ENCODE measurements around the gene CCDC187.

CCDC187 gene

DNA sequence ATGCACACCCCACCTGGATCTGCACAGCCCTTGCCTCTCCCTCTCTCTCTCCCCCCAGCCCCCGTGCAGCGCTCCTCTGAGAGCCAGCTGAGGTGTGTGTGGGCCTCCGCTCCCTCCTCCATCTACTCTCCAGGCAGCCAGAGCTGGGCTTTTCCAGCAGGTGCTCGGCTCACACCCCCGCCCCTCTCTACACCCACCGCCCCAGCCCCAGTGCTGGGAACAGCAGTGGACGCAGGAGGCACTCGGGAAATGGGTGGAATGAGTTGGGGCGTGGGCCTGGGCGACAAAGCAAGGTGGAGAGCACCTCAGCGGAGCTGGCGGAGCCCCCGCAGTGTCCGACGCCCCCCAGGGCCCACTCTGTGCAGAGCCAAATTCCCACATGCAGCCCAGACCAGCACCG, 85.6 kb downstream of the CCDC187 start:
- in situ Hi-C loops (cut with MboI; ENCODE audit: low sequenced_read_pairs) = no loop called here

GRCh38 chr9:136216541-136217244, 87.2 kb downstream of the CCDC187 start:
- in situ Hi-C loops (cut with MboI; ENCODE audit: low sequenced_read_pairs) = no loop called here

DNA sequence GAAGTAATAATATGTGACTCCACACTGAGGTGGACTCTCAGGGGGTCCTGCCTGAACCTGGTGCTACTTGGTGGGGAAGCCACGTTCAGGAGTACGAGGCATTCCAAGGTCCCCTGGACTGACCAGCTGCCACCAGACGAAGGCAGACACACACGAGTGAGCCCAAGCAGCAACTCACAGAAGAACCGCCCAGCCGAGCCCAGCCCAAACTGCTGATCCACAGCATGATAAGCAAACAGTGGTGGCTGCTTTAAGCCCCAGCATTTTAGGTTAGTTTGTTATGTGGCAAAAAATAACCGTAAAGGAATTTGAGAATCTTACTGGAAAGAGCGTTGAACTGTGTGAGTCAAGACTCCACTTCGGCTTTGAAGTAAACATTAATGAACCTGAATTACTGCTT, 90.2 kb downstream of the CCDC187 start:
- in situ Hi-C loops (cut with MboI; ENCODE audit: low sequenced_read_pairs) = no loop called here

DNA sequence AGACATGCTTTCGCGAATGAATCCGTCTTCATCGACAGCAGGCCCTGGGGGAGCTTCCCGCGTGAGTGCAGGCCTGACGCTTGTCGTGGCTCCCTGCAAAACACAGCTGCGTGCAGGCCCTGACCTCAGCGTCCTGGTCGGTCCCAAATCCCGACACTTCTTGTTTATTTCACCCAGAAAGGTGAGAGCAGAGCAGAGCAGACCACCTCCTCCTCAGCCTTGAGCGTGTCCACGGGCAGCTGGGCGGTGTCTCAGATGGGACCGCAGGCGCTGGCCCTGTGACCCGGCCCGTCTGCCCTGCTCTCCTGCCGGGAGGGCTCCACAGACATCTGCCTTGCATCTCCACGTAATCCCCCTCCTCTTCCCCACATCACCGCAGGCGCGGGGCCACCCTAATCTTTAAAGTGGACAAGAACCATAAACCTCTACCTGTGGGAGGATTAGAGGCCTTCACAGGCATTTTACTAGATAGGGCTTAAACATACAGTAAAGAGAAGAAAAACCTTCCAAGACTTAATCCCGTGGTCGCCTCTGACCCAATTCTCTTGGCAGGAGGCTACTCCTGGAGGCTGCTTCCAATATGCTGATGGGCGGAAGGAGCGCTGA, 91.4 kb downstream of the CCDC187 start:
- in situ Hi-C loops (cut with MboI; ENCODE audit: low sequenced_read_pairs) = no loop called here

DNA sequence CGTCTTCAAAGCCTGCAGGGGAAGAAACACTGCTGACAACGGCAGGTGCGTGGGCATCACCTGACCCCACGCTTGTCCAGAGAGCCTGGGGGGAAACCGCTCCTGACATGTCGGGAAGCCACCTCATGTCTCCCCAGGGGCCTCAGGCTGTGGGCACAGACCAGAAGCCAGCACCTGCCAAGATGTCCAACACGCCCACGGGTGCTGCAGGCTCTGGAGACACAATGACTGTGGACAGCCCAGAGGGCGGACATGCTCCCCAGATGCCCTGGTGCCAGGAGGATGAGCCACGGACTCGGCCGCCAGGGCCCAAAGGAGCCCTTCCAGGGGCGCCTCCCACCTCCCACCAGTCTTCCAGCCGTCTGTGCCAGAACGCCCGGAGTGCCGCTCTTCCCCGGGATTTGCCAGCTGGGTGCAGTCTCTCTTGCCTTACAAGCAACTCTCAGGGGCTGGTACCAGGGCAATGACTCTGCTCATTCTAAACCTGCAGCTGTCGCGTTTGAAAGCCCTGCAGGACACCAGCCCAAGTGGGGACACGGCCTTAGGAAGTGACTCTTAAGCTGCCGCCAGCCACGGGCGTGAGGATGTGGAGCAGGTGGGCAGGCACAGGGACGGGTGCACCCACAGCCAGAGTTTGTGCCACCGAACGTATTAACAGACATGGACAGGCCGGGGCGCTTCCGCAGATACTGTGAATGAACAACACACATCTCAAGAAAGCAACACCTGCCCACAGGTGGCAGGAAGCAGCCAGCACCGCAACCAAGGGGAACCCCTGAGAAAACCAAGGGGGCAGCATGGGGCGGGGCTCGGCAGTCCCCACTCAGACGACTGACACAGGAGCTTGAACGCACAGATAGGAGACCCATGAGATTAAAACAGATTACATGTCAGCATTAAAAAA, 92.2 kb downstream of the CCDC187 start:
- in situ Hi-C loops (cut with MboI; ENCODE audit: low sequenced_read_pairs) = no loop called here

DNA sequence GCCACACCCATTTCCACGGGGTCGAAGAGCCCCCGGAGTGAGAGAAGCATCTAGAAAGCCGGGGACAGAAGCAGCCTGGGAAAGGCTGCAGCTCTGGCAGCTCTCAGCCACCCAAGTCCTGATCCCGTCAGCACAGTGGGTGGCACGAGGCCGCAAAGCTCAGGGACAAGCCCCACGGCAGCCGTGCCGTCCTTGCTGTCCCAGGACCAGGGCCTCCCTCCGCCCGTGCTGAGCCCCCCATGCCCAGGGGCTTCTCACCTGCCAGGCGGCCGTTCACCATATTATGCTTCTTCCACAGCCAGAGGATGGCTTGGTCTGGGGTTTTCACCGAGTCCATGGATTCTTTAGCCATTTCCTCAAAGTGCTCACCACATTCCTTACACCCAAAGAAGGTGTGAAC, 92.9 kb downstream of the CCDC187 start:
- in situ Hi-C loops (cut with MboI; ENCODE audit: low sequenced_read_pairs) = no loop called here

DNA sequence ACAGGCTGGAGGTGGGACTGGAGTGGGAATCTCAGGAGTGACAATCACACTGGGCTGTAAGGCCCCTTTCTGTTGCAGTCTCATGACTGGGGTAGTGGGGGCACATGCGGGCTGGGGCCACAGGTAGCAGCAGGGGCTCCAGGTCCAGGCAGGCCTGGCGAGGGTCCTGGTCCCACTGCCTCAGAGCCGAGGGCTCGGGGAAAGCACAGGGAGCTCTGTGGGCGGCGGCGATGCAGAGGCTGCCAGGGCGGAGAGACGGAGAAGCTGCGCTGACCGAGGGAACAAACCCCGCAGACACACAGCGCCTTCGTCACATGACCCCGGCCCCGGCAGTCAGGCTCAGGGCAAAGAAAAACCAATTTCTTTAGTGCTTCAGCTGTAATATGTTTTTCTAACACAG, 93.6 kb downstream of the CCDC187 start:
- in situ Hi-C loops (cut with MboI; ENCODE audit: low sequenced_read_pairs) = no loop called here

DNA sequence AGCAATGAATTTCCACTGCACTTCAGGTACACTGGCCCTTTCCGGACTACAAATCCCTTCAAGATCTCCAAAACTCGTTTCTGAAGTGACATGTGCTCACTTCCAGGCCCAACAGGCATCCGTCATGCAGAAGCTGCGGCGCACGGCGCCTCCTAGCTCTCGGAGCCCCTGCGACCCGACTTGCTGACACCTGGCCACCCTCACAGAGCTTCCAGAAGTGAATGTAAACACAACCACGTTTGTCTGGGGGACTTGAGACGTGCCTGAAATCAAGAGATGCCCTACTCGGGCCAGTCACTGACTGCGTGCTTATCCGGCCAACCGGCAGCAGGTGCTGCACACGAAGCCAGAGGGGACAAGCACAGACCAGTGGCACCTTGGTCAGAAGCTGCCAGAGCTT, 94.1 kb downstream of the CCDC187 start:
- in situ Hi-C loops (cut with MboI; ENCODE audit: low sequenced_read_pairs) = no loop called here

DNA sequence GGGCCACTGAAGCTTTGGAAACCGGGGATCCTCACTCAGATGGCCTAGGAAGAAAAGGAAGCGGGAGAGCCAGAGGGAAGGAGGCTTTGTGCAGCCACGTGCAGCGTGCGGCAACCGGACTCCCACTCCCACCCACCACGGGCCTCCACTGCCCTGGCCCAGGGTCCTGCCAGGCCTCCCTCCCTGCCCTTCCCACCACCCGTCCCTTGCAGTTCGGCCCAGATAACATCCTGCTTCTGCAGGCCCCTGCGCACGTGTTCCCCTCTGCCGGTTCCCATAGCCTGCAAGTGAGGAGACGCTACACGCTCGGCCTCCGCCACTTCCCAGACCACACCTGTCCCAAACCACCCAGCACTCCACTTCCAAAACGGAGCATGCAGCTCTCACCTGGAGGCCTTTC, 94.7 kb downstream of the CCDC187 start:
- in situ Hi-C loops (cut with MboI; ENCODE audit: low sequenced_read_pairs) = no loop called here

DNA sequence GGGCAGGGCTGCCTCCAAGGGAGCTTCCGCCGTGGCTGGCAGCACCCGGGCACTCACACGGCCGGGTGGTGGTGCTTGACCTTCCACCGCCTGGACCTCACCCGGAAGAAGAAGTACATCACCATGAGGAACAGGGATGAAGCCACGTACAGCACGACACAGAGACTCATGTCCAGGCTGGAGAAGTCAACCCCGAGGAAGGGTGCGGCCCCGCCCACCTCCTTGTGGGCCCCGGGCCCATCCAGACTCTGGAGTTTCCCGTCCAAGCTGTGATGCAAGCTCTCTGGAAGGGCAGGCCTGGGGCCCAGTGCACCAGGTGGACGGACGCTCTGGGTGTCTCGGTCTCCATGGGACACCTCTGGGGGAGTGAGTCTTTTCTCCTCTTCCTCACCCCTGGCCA, 95.2 kb downstream of the CCDC187 start:
- in situ Hi-C loops (cut with MboI; ENCODE audit: low sequenced_read_pairs) = no loop called here

DNA sequence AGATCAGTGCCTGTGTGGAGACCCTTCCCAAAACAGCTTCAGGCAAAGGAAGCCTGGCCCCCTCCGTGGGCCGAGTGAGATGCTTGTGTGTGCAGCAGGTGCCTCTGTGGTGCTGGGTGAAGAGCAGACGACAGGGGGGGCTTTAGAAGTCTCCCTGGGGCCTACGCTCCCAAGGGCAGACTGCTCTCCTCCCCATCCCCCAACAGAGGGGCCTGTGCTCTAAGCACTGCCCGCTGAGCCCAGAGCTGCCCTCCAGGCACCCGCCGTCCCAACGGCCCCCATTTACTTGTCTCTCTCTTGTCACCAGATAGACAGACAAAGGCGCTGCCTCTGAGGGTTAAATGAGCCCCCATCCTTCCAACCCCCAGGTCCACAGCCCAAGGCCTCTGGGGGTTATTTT, 96.3 kb downstream of the CCDC187 start:
- in situ Hi-C loops (cut with MboI; ENCODE audit: low sequenced_read_pairs) = no loop called here

DNA sequence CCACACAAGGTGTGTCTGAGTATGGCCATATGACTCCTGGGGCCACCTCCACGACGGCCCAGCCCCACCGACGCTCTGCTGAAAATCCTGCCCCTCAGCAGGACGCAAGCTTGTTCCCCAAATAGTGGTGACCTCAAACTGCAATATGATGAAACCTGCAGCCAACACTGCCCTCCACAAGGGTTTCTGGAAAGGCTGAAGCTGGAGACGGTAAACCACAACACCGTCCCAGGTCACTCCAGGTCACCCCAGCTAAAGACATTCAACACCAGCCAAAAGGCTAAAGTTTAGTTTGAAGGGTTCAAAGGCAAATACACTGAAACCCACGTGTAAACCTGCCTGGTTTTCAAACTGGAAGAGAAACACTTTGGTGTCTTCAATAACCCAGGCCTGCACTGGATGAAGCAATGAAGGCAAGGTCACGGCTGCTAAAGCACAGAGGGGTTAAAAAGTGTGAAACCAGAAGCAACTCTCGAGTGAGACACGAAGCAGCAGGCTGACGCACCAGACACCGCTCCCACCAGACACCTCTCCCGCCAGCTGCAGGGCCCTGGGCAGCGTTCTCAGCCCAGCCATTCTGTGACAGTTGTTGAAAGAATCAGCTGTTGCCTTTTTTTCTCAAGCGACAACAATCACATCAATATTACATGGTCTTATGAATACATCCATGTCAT, 97.2 kb downstream of the CCDC187 start:
- in situ Hi-C loops (cut with MboI; ENCODE audit: low sequenced_read_pairs) = no loop called here

GRCh38 chr9:136205707-136205992, 98.2 kb downstream of the CCDC187 start:
- in situ Hi-C loops (cut with MboI; ENCODE audit: low sequenced_read_pairs) = no loop called here

GRCh38 chr9:136204838-136205706, 98.8 kb downstream of the CCDC187 start, which contains the start of gene LHX3:
LHX3 (minus strand) TSS chr9:136205128; CDS start chr9:136205012, 116 bp downstream.
- in situ Hi-C loops (cut with MboI; ENCODE audit: low sequenced_read_pairs) = no loop called here

- in situ Hi-C loops (cut with MboI; ENCODE audit: low sequenced_read_pairs) = no loop called here
Measured at GRCh38 chr9:136204145-136204805, 99.6 kb downstream of the CCDC187 start.

GRCh38 chr9:136203408-136204144, 100.3 kb downstream of the CCDC187 start:
- in situ Hi-C loops (cut with MboI; ENCODE audit: low sequenced_read_pairs) = no loop called here

DNA sequence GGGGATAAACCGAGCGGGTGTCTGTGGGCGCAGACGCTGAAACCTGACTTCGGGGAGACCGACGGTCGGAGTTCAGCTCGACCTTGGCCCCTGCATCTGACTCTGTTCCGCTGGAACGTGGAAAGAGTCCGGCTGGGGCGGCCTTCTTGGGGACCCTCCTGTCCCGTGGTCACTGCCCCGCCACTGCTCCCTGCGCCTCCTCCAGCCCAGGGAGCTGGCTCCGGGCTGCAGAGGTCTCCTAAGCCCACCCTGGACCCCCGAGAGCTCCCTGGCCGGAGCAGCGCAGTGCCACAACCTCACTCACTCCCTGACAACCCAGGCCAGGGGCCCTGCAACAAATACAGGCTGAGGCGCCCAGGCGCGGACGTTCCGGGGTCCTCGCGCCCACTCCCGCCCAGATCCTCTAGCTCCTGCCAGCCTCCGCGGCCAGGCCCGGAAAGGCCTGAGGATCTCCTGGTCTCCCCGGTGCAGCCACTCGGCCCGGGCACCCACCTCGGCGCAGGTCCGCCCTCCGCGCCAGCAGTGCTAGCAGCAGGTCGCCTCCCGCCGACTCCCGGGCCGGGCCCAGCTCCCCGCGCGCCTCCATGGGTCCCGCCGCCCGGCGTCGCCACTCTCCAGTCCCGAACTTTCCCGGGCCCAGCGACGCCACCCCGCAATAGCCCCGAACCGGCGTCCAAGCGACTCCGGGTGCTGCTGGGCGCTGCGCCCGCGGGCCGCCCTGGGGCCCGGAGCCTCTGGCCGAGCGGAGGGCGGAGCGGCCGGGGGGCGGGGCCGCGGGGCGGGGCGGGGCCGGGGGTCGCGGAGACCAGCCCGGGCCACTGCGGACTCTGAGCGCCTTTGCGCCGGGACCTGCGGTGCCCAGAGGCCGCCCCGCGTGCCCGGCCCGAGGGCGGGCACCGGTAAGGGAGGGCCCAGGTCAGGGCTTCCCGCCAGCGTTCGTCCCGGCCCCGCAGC, 101.2 kb downstream of the CCDC187 start:
- in situ Hi-C loops (cut with MboI; ENCODE audit: low sequenced_read_pairs) = no loop called here

All from HL-60/S4 treated with phorbol 12-myristate 13-acetate at 8.2 ng/mL for 4 days and 3 days (cell line).